HG03571 (cell line): ENCODE data around the gene RAD9B.
A peak's percentile ranks its signal among the peaks of the same experiment; 100 is the strongest.
"Not testable (repeated sequence)": the region's sequence is repeated elsewhere in the genome, so short reads cannot be mapped to it uniquely, and the experiment has no call there.

ENCODE experiments used
- ATAC-seq: cut with Tn5 transposase; IDR thresholded peaks from one replicate; pipeline ENCODE4 v1.9.1; 2021; ENCODE audit not compliant: unreplicated experiment

Gene RAD9B

DNA sequence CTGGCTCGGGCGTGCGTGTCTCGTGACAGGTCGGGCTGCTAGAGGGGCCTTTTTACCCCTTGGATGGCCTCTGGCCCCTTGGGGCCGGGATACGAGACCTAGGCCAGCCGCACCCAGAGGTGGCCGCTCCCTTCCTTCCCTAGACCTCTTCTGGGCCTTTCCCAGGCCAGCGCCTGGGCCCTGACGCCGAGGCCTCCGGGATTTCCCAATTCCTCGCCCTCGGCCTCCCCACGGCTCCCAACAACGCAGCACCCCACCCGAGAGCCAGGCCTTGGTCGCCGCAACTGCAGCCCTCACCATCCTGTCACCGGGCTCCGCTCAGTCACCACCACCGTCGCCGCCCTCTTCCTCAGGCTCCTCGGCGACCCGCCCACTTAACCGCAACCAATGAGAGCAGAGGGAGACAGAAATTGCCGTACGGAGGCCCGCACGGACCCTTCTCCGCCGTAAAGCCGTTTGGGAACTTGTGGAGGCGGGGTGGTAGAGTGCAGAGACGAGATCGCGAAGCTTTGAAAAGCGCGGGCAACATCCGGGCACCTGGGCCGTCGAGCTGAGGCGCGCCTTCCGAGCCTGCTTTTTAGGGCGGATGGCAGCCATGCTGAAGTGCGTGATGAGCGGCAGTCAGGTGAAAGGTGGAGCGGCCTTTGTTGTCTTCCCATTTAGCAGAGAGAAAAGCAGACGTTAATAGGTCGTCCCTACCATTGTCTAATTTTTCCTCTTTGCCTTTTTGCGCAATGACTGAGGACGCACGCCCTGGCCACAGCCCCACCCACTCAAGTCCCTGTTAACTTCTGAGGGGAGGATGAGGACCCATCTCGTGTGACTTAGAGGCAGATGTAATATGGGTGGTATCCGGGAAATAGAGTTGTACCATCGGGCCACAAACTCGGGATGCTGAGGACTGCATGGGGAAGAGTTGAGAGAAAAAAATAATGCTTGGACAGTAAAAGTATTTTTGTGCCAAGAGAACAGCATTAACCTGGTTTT lies at the start of gene RAD9B, which contains the start of gene VPS29:
Gene RAD9B, plus strand, starts transcription at position 580 of the 987 bp plus-strand sequence. Its CDS starts 7 bp downstream, at position 587.
Gene VPS29, minus strand, starts transcription at position 360 of the 987 bp plus-strand sequence. Its CDS starts 60 bp downstream, at position 300.
- peak; percentile 88 for ATAC-seq

- ATAC-seq = no peak
Observed at GRCh38 chr12:110453569-110454296, 48.4 kb upstream of the RAD9B start.

DNA sequence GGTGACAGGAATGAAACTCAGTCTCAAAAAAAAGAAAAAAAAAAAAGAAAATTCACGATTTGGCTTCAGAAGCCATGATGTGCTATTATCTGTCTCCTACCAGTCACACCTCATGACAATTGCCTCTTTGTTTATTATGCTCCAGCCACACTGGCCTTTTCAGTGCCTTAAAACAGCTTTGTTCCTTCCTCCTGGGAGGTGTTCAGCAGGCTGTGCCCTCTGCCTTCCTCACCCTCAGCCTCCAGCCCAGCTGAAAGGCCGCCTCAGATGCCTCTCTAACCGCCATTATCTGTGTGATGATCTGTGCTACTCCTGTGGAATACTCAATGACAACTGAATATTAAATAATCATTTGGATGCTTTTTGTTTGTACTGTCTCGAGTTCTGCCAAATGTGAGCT lies 43.4 kb upstream of the RAD9B start:
- no peak for ATAC-seq

GRCh38 chr12:110461189-110461588 lies 40.9 kb upstream of the RAD9B start:
- not testable (repeated sequence) for ATAC-seq

DNA sequence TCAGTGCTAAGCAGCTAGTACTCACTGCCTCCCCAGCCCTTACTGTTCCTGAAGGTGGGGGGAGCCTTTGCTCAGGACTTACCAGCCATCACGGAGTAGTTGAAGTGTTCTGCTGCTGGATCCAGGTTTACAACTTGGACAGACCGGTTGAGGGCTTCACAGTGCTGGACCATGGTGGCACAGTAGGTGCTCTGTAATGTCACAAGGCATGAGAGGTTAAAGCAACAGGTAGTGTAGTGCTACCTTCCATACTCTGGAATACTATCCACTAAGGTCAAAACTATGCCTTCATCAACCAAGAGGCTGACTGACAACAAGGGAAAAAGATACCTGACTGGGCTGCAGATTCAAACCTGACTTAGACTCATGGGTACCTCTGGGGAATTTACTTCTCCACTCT lies 37.1 kb upstream of the RAD9B start:
- no peak for ATAC-seq

DNA sequence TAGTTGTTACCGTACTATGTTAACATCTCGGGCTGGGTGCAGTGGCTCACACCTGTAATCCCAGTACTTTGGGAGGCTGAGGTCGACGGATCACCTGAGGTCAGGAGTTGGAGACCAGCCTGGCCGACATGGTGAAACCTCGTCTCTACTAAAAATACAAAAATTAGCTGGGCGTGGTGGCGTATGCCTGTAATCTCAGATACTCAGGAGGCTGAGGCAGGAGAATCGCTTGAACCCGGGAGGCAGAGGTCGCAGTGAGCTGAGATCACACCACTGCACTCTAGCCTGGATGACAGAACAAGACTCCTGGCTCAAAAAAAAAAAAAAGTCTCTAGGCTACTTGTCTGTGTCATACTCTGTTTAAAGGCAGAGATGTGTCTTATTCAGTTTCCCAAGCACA lies 36.4 kb upstream of the RAD9B start:
- ATAC-seq = not testable (repeated sequence)

DNA sequence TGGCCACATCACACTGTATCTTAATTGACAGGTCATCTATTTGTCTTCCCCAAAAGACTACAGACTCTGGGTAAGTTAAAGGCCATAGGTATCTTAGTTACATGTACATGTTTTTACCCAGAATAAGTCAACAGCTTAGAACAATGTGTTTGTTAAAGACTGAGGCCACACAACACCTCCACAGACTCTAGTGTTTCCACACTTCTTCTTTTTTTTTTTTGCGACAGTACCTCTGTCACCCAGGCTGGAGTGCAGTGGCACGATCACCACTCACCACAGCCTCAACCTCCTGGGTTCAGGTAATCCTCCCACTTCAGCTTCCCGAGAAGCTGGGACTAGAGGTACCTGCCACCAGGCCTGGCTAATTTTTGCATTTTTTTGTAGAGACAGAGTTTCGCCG lies 35.3 kb upstream of the RAD9B start:
- ATAC-seq = no peak

DNA sequence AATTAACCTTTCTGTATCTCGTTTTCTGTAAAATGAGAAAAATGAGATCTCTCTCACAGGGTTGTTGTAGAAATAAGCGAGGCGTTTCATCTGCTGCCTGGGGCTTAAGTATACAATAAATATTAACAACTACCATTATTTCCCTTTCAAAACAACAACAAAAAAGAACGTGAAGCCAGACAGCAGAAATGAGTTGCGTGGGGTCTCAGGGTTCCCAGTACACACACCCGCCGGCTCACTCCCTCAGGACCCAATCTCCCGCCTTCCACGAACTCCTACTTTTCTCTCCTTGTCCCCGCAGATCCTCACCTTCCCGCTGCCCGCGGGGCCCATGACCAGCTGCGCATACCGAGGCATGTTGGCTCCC lies 34.3 kb upstream of the RAD9B start:
- ATAC-seq = no peak

GRCh38 chr12:110468214-110469048 lies 33.7 kb upstream of the RAD9B start, which contains the start of the genes FAM216A and GPN3:
FAM216A (plus strand) TSS chr12:110468845; CDS start chr12:110468876, 31 bp downstream.
GPN3 (minus strand) TSS chr12:110468257; CDS start chr12:110468203, 54 bp downstream.
- peak; percentile 69 for ATAC-seq

- ATAC-seq = no peak
Observed at GRCh38 chr12:110475426-110475825, 26.7 kb upstream of the RAD9B start.

GRCh38 chr12:110498984-110499706 lies 3.0 kb upstream of the RAD9B start:
- ATAC-seq = no peak

- ATAC-seq = peak; percentile 30
Observed at GRCh38 chr12:110501399-110501751, 756 bp upstream of the RAD9B start.

DNA sequence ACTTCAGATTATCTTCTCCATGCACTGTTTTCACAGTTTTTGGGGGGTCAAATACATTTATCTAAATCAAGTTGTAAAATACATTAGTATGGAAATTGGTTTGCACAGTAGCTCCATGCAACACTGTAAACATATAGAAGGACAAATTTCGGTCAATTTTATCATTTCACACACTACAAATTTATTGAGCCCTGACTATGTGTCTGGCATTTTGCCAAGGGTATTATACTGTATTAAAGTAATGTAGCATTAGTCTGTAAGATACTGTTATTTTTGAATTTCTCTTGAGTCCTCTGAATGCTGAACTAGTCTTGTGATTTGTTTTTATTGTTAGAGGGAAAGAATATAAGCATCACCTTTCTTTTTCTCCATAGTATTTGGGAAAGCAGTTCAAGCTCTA lies 1.3 kb downstream of the RAD9B start:
- no peak for ATAC-seq

GRCh38 chr12:110505332-110505731 lies 3.2 kb downstream of the RAD9B start:
- ATAC-seq = no peak

- ATAC-seq = no peak
Observed at GRCh38 chr12:110508071-110508586, 6.0 kb downstream of the RAD9B start.

- ATAC-seq = no peak
Observed at GRCh38 chr12:110513842-110514241, 11.7 kb downstream of the RAD9B start.

DNA sequence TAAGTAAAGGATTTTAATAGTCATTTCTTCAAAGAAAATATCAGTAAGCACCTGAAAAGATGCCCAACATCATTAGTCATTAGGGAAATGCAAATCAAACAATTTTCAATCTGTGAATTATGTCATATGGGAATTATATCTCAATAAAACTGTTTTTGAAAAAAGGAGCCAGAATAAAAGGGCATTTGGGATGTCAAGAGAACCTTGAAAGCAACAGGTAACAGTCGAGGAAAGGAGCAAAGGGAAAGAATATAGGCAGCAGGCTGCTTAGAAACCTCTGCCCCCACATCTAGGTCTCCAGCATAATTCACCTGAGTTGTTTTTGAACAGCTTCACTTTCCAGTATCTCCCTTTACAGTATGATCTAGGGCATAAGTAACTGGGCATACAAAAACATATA lies 12.2 kb downstream of the RAD9B start:
- no peak for ATAC-seq

DNA sequence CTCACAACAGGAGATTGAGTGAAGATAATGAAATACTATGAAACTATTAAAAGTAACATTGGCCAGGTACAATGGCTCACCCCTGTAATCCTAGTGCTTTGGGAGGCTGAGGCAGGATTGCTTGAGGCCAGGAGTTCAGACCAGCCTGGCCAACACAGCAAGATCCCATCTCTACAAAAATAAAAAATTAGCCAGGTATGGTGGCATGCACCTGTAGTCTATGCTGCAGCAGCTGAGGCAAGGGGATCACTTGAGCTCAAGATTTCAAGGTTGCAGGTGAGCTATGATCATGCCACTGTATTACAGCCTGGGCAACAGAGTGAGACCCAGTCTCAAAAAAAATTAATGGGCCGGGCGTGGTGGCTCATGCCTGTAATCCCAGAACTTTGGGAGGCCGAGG lies 14.9 kb downstream of the RAD9B start:
- no peak for ATAC-seq

- not testable (repeated sequence) for ATAC-seq
Observed at GRCh38 chr12:110518014-110518413, 15.9 kb downstream of the RAD9B start.
